Right cardiac atrium (tissue), 5 donors: ENCODE data around the gene NFYC. TPM values are rescaled to one million over a fixed set of nuclear protein-coding genes. Genes with fewer than 3 reads are reported as not detected.
A peak's percentile ranks its signal among the peaks of the same experiment; 100 is the strongest.

ENCODE experiments used
- ATAC-seq, 2 donors: fragments of 200-7000 bp; cut with Tn5 transposase; one replicate each; pipeline versions ENCODE4 v1.8.0 to v1.9.1; 2020; ENCODE audit warnings: moderate library complexity in 2 of 2, mild to moderate bottlenecking in 1 of 2
- DNase-seq, 3 donors: peaks; one replicate each; pipeline ENCODE4 v3.0.0-alpha.2; 2020
- H3K27ac ChIP-seq: one replicate; pipeline ENCODE4 v1.5.1; 2013; ENCODE audit warnings: mild to moderate bottlenecking, low read length, control low read depth, moderate library complexity
- H3K27me3 ChIP-seq: one replicate; pipeline ENCODE4 v1.6.1; 2013; ENCODE audit not compliant: control insufficient read depth, insufficient read depth
- H3K4me1 ChIP-seq: one replicate; pipeline ENCODE4 v1.6.1; 2013; ENCODE audit warnings: low read length; ENCODE audit not compliant: control insufficient read depth, insufficient read depth
- H3K4me3 ChIP-seq: one replicate; pipeline ENCODE4 v1.5.1; 2013; ENCODE audit warnings: low read length, control low read depth
- H3K9me3 ChIP-seq: one replicate; pipeline ENCODE4 v1.6.1; 2013; ENCODE audit warnings: low read length; ENCODE audit not compliant: control insufficient read depth
- WGBS: extraction: QIAGEN DNeasy Blood & Tissue Kit; methylation state at CpG from one replicate; pipeline ENCODE4 v1.1.7; 2013; 5-methylcytosine and 5-hydroxymethylcytosine counted together
- intact Hi-C, 4 donors: fragments of 100-400 bp; cut with DNase I; formaldehyde crosslinking; loops; one replicate each; pipeline versions ENCODE4 v1.11.0 to v1.14.0; 2022 to 2023
- polyA plus RNA-seq: library from polyadenylated mRNA; stranded (reverse); fragments of 200-250 nt; gene quantifications from one replicate; pipeline ENCODE4 v1.2.3, GENCODE V29; 2013
- total RNA-seq, 4 donors: library from RNA; stranded (reverse); fragmentation: NEBNext Ultra II Directional; extraction: Animal tissue kit (Norgen Biotek cat#: 25700); gene quantifications; one replicate each; pipeline ENCODE4 v1.2.1, GENCODE V29; 2021
- donor health status: healthy with polysubstance abuse.
- donor health status: DM: no; HTN: yes; CAD: no.
- donor health status: DM: no; HTN: no; CAD: no.
- donor health status: DM: no; HTN: yes; CAD: no; lungs with severe emphysema.
- donor health status: DM: yes; HTN: yes; CAD: no.

Gene NFYC
- total and polyA plus RNA-seq, 5 donors, result 63.6 to 82.6 (median 78.0) TPM

DNA sequence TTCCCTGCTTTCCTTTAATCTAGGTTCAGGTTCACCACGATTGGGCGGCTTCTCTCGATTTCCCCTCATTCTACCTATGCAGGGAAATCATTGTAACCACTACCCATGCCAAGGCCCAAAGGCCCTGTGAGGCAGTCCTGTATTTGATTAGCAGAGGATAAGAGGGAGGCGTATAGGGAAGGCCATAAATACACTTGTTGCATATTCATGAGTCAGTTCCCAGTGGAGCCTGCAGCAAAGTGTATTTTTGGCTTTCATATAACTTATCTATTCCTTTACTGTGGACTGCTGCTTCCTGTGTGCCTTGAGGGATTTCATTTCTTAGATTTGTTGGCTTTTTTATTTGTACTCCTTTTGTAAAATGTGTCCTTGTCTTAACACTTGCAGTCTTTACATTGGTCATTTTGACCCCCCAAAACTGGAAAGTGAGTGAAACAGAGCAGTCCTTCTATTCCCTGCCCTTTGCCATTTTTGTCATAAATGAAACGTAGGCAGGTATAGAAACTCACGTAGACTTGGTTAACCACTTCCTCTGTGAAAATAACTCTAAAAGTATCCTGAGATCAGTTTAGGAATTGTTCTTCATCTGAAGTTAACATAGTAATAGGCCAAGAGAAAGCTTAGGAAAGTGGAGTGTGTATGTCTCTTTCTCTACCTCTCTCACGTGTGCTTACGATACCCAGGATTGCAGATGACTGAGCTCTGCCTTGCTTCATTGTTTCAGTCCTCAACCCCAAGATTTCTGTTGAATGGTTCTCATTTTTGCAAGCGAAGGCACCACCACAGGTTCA lies 72.4 kb downstream of the NFYC start:
- no peak for ATAC-seq
- Histone ChIP-seq H3K27me3 (no peaks in the 10 kb centered on the region), H3K4me1 (no peaks in the 10 kb centered on the region), H3K27ac (no peak overlapping the region), H3K4me3 (no peak overlapping the region), H3K9me3 (no peaks in the 10 kb centered on the region)
- DNase-seq, result no peak
- intact Hi-C loops, result loop anchor here in 1 of 4 donors (10.0 kb wide), 1 partner anchor 81 kb away; no protein-coding TSS in a partner anchor
- WGBS, result 72% methylated on average over 9 of the region's 9 CpGs

GRCh38 chr1:40764981-40765380 lies 73.5 kb downstream of the NFYC start:
- H3K27ac ChIP-seq, result no peak overlapping the region
- H3K27me3 ChIP-seq, result no peaks in the 10 kb centered on the region
- no peaks in the 10 kb centered on the region for H3K9me3 ChIP-seq
- DNase-seq (no peak), ATAC-seq (no peak)
- intact Hi-C loops, result loop anchor here in 1 of 4 donors (10.0 kb wide), 1 partner anchor 80 kb away; no protein-coding TSS in a partner anchor
- H3K4me3 ChIP-seq, result no peak overlapping the region
- WGBS, result 80% methylated on average over 2 of the region's 2 CpGs
- no peaks in the 10 kb centered on the region for H3K4me1 ChIP-seq

DNA sequence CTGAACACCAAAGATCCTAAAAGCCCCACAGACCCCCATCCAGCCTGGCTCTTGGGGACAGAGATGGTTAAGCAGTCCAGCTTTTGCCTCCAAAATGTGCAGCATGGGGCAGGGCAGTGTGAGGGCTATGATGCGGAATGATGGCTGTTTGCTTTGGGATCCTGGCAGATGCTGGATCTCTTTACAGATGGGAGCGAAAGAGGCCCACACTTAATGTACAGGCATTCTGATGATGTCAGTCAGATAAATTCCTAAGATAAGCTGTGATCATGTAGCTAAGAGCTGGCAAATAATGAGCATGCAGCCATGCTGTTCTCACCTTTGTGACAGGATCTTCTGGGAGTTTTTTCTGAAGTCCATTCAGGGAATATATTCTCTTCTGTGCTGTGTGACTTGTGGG lies 74.5 kb downstream of the NFYC start:
- ATAC-seq (no peak), DNase-seq (no peak)
- Histone ChIP-seq H3K4me3 (no peak overlapping the region), H3K9me3 (no peaks in the 10 kb centered on the region), H3K27ac (no peak overlapping the region), H3K27me3 (no peaks in the 10 kb centered on the region), H3K4me1 (no peaks in the 10 kb centered on the region)
- 85% methylated on average over 2 of the region's 2 CpGs for WGBS
- intact Hi-C loops, result loop anchor here in 1 of 4 donors (10.0 kb wide), 1 partner anchor 79 kb away; no protein-coding TSS in a partner anchor

GRCh38 chr1:40766560-40766959 lies 75.1 kb downstream of the NFYC start:
- intact Hi-C loops, result loop anchor here in 1 of 4 donors (10.0 kb wide), 1 partner anchor 78 kb away; no protein-coding TSS in a partner anchor
- Histone ChIP-seq H3K9me3 (no peaks in the 10 kb centered on the region), H3K4me1 (no peaks in the 10 kb centered on the region), H3K4me3 (no peak overlapping the region), H3K27ac (no peak overlapping the region), H3K27me3 (no peaks in the 10 kb centered on the region)
- no peak for ATAC-seq
- 94% methylated on average over 4 of the region's 4 CpGs for WGBS
- DNase-seq, result no peak

DNA sequence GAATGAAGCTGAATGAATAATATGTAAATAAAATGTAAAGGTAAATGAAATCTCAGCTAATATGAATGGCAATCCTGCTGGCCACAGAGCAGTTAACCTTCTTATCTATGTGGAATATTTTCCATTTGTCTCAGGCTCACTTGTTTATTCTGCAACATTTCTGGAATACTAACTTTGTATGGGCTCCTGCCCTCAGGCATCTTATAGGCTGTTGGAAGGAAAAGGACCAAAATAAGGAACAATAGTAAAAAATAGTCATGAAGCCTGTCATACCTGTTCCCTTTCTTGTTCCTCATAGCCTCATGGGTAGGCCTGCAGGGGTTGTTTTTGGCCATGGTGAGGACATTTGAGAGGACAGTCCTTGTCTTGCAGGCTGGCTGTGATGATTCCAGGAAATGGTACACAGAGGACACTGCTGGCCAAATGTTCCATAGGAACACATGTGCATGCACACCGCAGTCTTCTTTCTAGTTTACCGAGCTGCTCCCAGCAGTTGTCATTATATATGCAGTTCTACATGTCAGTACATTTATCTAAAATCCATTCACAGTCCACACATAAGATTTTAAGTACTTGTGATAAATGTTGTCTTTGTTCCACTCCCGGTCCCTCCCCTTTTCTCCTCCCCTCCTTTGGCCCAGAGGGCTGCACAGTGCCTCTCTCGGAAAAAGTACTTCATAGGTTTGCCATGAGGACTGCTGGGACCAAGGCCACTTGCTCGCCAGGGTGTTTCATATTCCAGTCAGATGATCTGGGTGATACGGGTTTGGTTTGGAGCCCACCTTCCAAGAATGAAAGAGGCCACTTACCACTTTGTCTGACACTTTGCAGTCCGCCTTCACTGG lies 76.9 kb downstream of the NFYC start:
- ATAC-seq, result peak in 1 of 2 donors; percentile 15
- H3K27ac ChIP-seq, result no peak overlapping the region
- H3K4me3 ChIP-seq, result no peak overlapping the region
- no peak for DNase-seq
- no peaks in the 10 kb centered on the region for H3K4me1 ChIP-seq
- H3K27me3 ChIP-seq, result no peaks in the 10 kb centered on the region
- 69% methylated on average over 7 of the region's 7 CpGs for WGBS
- no peaks in the 10 kb centered on the region for H3K9me3 ChIP-seq
- intact Hi-C loops, result loop anchor here in 1 of 4 donors (10.0 kb wide), 1 partner anchor 76 kb away; no protein-coding TSS in a partner anchor

GRCh38 chr1:40769815-40770214 lies 78.3 kb downstream of the NFYC start:
- no peaks in the 10 kb centered on the region for H3K4me1 ChIP-seq
- 64% methylated on average over 4 of the region's 4 CpGs for WGBS
- H3K9me3 ChIP-seq, result no peaks in the 10 kb centered on the region
- H3K27ac ChIP-seq, result no peak overlapping the region
- H3K27me3 ChIP-seq, result no peaks in the 10 kb centered on the region
- peak in 1 of 2 donors; percentile 18 for ATAC-seq
- intact Hi-C loops, result loop anchor here in 2 of 4 donors (10.0 kb wide), 2 partner anchors 75 to 155 kb away; no protein-coding TSS in a partner anchor
- no peak for DNase-seq
- H3K4me3 ChIP-seq, result no peak overlapping the region

GRCh38 chr1:40770296-40771070 lies 79.0 kb downstream of the NFYC start:
- 74% methylated on average over 18 of the region's 18 CpGs for WGBS
- H3K27me3 ChIP-seq, result no peaks in the 10 kb centered on the region
- H3K27ac ChIP-seq, result no peak overlapping the region
- peak; percentile 9 to 13 for ATAC-seq
- H3K4me1 ChIP-seq, result no peaks in the 10 kb centered on the region
- DNase-seq, result no peak
- intact Hi-C loops, result loop anchor here in 1 of 4 donors (10.0 kb wide), 1 partner anchor 156 kb away; no protein-coding TSS in a partner anchor
- no peaks in the 10 kb centered on the region for H3K9me3 ChIP-seq
- no peak overlapping the region for H3K4me3 ChIP-seq

GRCh38 chr1:40772146-40772955 lies 80.8 kb downstream of the NFYC start:
- ATAC-seq (no peak), DNase-seq (no peak)
- Histone ChIP-seq H3K9me3 (no peaks in the 10 kb centered on the region), H3K27me3 (no peaks in the 10 kb centered on the region), H3K4me3 (no peak overlapping the region), H3K4me1 (no peaks in the 10 kb centered on the region), H3K27ac (no peak overlapping the region)
- WGBS, result 65% methylated on average over 2 of the region's 2 CpGs
- intact Hi-C loops, result loop anchor here in 1 of 4 donors (10.0 kb wide), 1 partner anchor 158 kb away; no protein-coding TSS in a partner anchor

GRCh38 chr1:40773748-40774265 lies 82.3 kb downstream of the NFYC start:
- peak in 1 of 2 donors; percentile 25 for ATAC-seq

More at GRCh38 chr1:40773748-40774265, 82.3 kb downstream of the NFYC start:
- H3K4me3 ChIP-seq, result no peak overlapping the region
- no peak for DNase-seq
- no peaks in the 10 kb centered on the region for H3K27me3 ChIP-seq
- H3K27ac ChIP-seq, result no peak overlapping the region
- H3K4me1 ChIP-seq, result no peaks in the 10 kb centered on the region
- WGBS, result 41% methylated on average over 6 of the region's 6 CpGs
- H3K9me3 ChIP-seq, result no peaks in the 10 kb centered on the region
- intact Hi-C loops, result loop anchor here in 1 of 4 donors (10.0 kb wide), 1 partner anchor 159 kb away; no protein-coding TSS in a partner anchor
